Epithelial cell of esophagus (primary cell): Measurements from ENCODE around the gene ANKRD12.

Experiments used
- DNase-seq: peaks from one replicate; pipeline ENCODE4 v3.0.0; 2010; ENCODE audit warnings: low read depth
- H3K4me3 ChIP-seq: 2 replicates; pipeline ENCODE4 v1.5.1; 2011; ENCODE audit warnings: mild to moderate bottlenecking, low read length, control low read depth
- TF ChIP-seq, protein P1 (sequence below): IDR thresholded peaks from 2 replicates; pipeline ENCODE4 v1.5.1; 2011; ENCODE audit warnings: low read depth, mild to moderate bottlenecking, low read length, control low read depth, inconsistent platforms; ENCODE audit not compliant: insufficient read depth; ENCODE audit errors: missing control alignments

ANKRD12 gene

DNA sequence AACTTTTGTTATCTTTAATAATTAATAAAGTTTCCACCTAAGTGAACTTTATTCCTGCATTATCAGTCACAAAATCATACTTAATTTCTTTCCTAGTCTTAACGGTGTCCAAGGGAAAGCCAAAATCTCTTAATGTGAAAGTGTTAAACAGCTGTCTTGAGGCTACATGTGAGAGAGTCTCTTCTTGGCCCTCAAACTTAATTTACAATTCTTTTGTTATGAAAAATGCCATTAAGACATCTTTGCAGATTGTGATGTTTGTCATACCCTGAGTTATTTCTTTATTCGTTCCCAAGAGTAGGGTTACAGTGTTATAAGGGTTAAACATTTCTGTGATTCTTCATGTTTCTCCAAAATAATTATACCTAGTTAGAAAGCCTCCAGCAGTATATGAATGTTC lies 64.6 kb downstream of the ANKRD12 start:
- no peak overlapping the region for H3K4me3 ChIP-seq
- DNase-seq = no peak
- TF ChIP-seq, protein P1, sequence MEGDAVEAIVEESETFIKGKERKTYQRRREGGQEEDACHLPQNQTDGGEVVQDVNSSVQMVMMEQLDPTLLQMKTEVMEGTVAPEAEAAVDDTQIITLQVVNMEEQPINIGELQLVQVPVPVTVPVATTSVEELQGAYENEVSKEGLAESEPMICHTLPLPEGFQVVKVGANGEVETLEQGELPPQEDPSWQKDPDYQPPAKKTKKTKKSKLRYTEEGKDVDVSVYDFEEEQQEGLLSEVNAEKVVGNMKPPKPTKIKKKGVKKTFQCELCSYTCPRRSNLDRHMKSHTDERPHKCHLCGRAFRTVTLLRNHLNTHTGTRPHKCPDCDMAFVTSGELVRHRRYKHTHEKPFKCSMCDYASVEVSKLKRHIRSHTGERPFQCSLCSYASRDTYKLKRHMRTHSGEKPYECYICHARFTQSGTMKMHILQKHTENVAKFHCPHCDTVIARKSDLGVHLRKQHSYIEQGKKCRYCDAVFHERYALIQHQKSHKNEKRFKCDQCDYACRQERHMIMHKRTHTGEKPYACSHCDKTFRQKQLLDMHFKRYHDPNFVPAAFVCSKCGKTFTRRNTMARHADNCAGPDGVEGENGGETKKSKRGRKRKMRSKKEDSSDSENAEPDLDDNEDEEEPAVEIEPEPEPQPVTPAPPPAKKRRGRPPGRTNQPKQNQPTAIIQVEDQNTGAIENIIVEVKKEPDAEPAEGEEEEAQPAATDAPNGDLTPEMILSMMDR = no peak

DNA sequence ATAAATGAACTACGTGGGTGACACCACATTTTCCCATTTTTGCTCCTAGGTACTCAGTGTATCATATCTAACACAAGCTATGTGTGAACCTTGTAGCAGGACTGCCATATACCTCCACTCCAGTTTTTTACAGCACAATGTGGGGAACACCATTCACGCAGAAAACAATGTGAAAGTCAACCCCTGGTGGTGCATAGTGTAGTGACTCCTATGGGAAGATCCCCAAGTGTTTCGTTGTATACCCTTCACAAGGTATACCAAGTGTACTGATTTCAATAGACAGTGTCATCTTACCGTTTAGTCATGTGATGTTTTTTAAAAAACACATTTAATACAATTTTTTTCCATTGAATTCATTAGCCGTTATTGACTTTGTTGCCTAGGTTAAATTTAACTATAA lies 68.1 kb downstream of the ANKRD12 start:
- no peak overlapping the region for H3K4me3 ChIP-seq
- no peak for DNase-seq
- TF ChIP-seq, protein P1 = no peak

DNA sequence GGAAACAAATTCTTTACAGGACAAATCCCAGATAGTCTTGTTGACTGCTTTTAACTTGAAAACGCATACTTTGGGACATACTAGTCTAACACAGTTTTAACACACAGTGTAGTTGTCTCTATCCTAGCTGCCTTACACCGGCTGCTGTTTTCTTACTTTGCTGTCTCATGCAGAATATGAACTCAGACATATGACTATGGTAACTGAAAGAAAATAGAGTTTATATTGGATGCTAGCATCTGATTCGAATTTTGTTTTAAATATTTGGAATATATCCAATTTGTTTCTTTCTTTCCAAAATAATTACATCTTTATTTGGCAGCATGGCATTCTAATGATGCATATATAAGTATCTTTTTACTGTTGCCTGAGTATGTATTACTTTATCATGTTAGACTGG lies 69.8 kb downstream of the ANKRD12 start:
- H3K4me3 ChIP-seq = no peak overlapping the region
- no peak for DNase-seq
- TF ChIP-seq, protein P1 = no peak

DNA sequence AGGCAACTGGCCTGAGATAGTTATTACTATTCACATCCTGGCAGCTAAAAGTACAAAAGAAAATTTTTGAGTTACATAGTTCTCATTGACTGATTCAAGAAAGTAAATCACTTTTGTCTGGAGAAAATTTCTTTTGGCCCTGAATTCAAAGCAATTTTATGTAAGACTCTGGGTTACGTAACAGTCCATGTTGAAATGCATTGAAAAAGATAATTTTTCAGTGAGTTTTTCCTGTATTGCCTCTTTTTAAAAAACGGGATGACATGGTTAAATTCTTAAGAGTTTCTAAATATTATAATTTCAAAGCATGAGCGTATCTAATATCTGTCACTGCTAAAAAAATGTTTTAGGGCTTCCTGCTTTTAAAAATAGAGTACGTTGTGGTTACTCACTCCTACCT lies 72.7 kb downstream of the ANKRD12 start:
- TF ChIP-seq, protein P1 = no peak
- H3K4me3 ChIP-seq = no peak overlapping the region
- no peak for DNase-seq

DNA sequence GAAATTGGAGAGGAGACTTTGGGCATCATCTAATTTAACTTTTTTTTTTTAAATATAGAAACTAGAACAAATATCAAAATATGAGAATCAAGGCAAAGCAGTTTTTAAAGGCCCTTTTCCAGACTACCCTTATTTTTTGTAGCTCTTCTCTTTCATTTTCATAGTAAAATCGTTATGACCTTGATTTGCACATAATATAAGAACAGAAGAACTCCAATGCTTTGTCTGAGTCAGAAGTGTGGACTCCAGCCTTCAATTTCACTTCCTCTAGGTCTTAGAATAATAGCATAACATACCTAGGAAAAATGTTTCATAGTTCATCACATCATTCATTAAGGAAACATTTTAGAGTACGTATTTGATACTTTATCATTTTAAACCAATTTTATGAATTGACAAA lies 74.4 kb downstream of the ANKRD12 start:
- TF ChIP-seq, protein P1 = no peak
- no peak overlapping the region for H3K4me3 ChIP-seq
- DNase-seq = no peak

DNA sequence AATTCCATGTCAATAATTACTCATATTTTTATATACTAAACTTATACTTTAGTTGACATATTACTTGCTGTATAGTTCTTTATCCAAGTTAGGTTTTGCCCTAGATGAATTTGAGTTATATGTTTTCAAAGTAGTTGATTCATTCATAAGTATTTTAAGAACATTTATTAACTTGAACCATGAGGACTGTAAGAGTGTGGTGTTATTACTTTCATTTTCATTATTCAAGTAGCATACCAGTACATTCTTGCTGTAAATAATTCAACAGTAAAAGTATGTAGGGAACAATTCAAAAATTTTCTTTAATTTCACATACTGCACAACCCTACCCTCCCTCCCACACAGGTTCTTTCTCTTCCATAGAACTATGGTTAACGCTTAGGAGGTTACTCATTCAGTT lies 75.4 kb downstream of the ANKRD12 start:
- DNase-seq = no peak
- H3K4me3 ChIP-seq = no peak overlapping the region
- TF ChIP-seq, protein P1 = no peak

DNA sequence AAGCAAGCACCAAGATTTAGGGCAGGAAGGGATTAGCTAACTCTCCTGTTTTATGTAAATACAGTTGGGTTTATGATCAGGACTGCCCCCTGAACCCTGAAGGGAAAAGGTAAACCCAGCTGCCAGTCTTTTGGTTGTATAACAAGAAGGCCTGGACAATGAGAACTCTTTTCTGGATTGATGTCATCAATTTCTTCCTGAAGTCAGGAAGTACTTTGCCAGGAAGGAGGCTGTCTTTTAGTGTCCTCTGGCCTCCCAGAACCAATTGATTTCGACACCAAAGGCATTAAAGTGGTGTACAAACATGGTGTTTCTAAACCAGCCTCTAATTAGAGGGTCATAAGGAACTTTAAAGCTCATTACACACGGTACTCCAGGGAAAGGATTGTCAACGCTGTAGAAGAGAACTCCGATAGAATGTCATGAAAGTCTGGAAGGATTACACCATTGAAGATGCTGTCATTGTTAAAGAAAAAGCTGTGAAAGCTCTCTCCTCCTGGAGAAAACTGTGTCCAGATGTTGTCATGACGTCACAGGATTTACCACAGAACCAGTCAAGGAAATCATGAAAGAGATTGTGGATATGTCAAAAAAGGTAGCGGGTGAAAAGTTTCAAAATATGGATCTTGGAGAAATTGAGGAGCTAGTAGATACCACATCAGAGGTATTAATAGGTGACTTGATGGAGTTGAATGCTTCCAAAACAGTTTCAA lies 78.8 kb downstream of the ANKRD12 start:
- no peak for DNase-seq

More for the DNA sequence above, 78.8 kb downstream of the ANKRD12 start:
- H3K4me3 ChIP-seq = no peak overlapping the region
- TF ChIP-seq, protein P1 = no peak
